Measurements from ENCODE around the gene CTNNA3. TPM values are rescaled to one million over a fixed set of nuclear protein-coding genes. Genes with fewer than 3 reads are reported as not detected.
"Not testable (repeated sequence)": the region's sequence is repeated elsewhere in the genome, so short reads cannot be mapped to it uniquely, and the experiment has no call there.

CTNNA3 gene
- total RNA-seq, 1 experiment from 2014 or later = 0.32 TPM

- TF ChIP-seq POLR2AphosphoS5 (IDR thresholded peaks at IDR 0.05; ENCODE audit: low read depth, low read length) = no peak
- TF ChIP-seq EGR1 (IDR thresholded peaks at IDR 0.05; ENCODE audit: low read depth) = no peak
- TF ChIP-seq SIN3A (IDR thresholded peaks at IDR 0.05; ENCODE audit: low read depth) = no peak
- TF ChIP-seq MAX (IDR thresholded peaks at IDR 0.05) = no peak
Measured at GRCh38 chr10:67533376-67533775, 162.6 kb downstream of the CTNNA3 start (continued).

GRCh38 chr10:67530990-67531389 lies 165.0 kb downstream of the CTNNA3 start:
- H3K4me3 ChIP-seq (replicated peaks in 1 of 2; ENCODE audit: low read depth in 1 of 2, low read length in 2 of 2); RAD21 ChIA-PET (ENCODE audit: low non-redundant PET in 1 of 2, low total read pairs in 2 of 2, uncharacterized antibody in 2 of 2, unreplicated experiment in 2 of 2); H3K27ac ChIP-seq (ENCODE audit: low read depth, low read length); DNase-seq (ENCODE audit: low read depth, low spot score); H3K9ac ChIP-seq (ENCODE audit: low read length); POLR2A ChIA-PET; H3K36me3 ChIP-seq (ENCODE audit: control insufficient read depth in 1 of 2, insufficient read depth in 2 of 2, low read length in 2 of 2); H3K4me1 ChIP-seq (ENCODE audit: control insufficient read depth in 1 of 2, insufficient read depth in 2 of 2, low read length in 2 of 2); H3K9me2 ChIP-seq (ENCODE audit: insufficient read depth); H3K4me2 ChIP-seq (ENCODE audit: low read length); H3K9me3 ChIP-seq (ENCODE audit: control insufficient read depth in 1 of 2, insufficient read depth in 1 of 2, low read depth in 1 of 2, low read length in 2 of 2); H3K27me3 ChIP-seq (ENCODE audit: insufficient read depth, low read length); H3K79me2 ChIP-seq (ENCODE audit: insufficient read depth, low read length); H4K20me1 ChIP-seq (ENCODE audit: insufficient read depth); BruUV-seq (replicated peaks); H2AFZ ChIP-seq (ENCODE audit: low read depth, low read length, poor library complexity, severe bottlenecking): not testable (repeated sequence)
- peak in 2 of 3 experiments; percentile 14 to 16; a peak in 1 of 6 replicates for TF ChIP-seq CTCF (IDR thresholded peaks at IDR 0.05 in 2 of 3, conservative IDR thresholded peaks at IDR 0.05 in 1 of 3; ENCODE audit: borderline replicate concordance in 1 of 3, insufficient read depth in 1 of 3, low read depth in 2 of 3, low read length in 2 of 3)
- peak; percentile 61 for ATAC-seq
- CTCF ChIA-PET = interaction anchor here (0.8 kb wide), 1 partner anchor 249 kb away, joined by 3 read pairs; no protein-coding TSS in a partner anchor
- intact Hi-C loops (cut with micrococcal nuclease) = loop anchor here (1.0 kb wide), 1 partner anchor 36 kb away; no protein-coding TSS in a partner anchor

- intact Hi-C loops (cut with micrococcal nuclease) = no loop called here
- CTCF ChIA-PET = no interaction called here
Measured at GRCh38 chr10:67527351-67527750, 168.6 kb downstream of the CTNNA3 start.

More at GRCh38 chr10:67527351-67527750, 168.6 kb downstream of the CTNNA3 start:
- DNase-seq (ENCODE audit: low read depth, low spot score) (no peak), ATAC-seq (no peak)
- Histone ChIP-seq H2AFZ (ENCODE audit: low read depth, low read length, poor library complexity, severe bottlenecking) (no peak overlapping the region), H3K9me2 (ENCODE audit: insufficient read depth) (no peaks in the 10 kb centered on the region), H3K4me2 (ENCODE audit: low read length) (no peak overlapping the region), H3K27ac (ENCODE audit: low read depth, low read length) (no peak overlapping the region), H3K4me1 (ENCODE audit: control insufficient read depth in 1 of 2, insufficient read depth in 2 of 2, low read length in 2 of 2) (no peaks in the 10 kb centered on the region), H3K36me3 (ENCODE audit: control insufficient read depth in 1 of 2, insufficient read depth in 2 of 2, low read length in 2 of 2) (no peaks in the 10 kb centered on the region), H3K4me3 (replicated peaks in 1 of 2; ENCODE audit: low read depth in 1 of 2, low read length in 2 of 2) (no peak overlapping the region), H3K9me3 (ENCODE audit: control insufficient read depth in 1 of 2, insufficient read depth in 1 of 2, low read depth in 1 of 2, low read length in 2 of 2) (no peaks in the 10 kb centered on the region), H3K27me3 (ENCODE audit: insufficient read depth, low read length) (no peaks in the 10 kb centered on the region), H4K20me1 (ENCODE audit: insufficient read depth) (no peaks in the 10 kb centered on the region), H3K9ac (ENCODE audit: low read length) (no peak overlapping the region), H3K79me2 (ENCODE audit: insufficient read depth, low read length) (no peaks in the 10 kb centered on the region)
- no peak for TF ChIP-seq SIN3A (IDR thresholded peaks at IDR 0.05; ENCODE audit: low read depth)
- TF ChIP-seq MAX (IDR thresholded peaks at IDR 0.05) = no peak
- no peak for TF ChIP-seq SP1 (IDR thresholded peaks at IDR 0.05; ENCODE audit: low read depth)
- no peak for TF ChIP-seq CBX3 (IDR thresholded peaks at IDR 0.05; ENCODE audit: low read depth)
- no peak for TF ChIP-seq JUND (IDR thresholded peaks at IDR 0.05)
- no peak for TF ChIP-seq REST (IDR thresholded peaks at IDR 0.05; ENCODE audit: low read depth)
- no peak for TF ChIP-seq SRF (IDR thresholded peaks at IDR 0.05; ENCODE audit: low read depth)
- TF ChIP-seq POLR2A (IDR thresholded peaks at IDR 0.05; ENCODE audit: borderline replicate concordance, extremely low read depth, insufficient read depth, insufficient read length) = no peak
- TF ChIP-seq ELF1 (IDR thresholded peaks at IDR 0.05; ENCODE audit: borderline replicate concordance, low read depth) = no peak
- no peak for TF ChIP-seq POLR2AphosphoS5 (IDR thresholded peaks at IDR 0.05; ENCODE audit: low read depth, low read length)
- TF ChIP-seq EZH2phosphoT487 (IDR thresholded peaks at IDR 0.05; ENCODE audit: borderline replicate concordance) = no peak
- BruUV-seq (replicated peaks) = no TSS peak
- POLR2A ChIA-PET = no interaction called here
- RAD21 ChIA-PET (ENCODE audit: low non-redundant PET in 1 of 2, low total read pairs in 2 of 2, uncharacterized antibody in 2 of 2, unreplicated experiment in 2 of 2) = no interaction called here
